HCT116 (cell line): ENCODE data around the gene WDFY2. TPM values are rescaled to one million over a fixed set of nuclear protein-coding genes. Genes with fewer than 3 reads are reported as not detected.

Source experiments
- ATAC-seq: fragments of 200-7000 bp; cut with Tn5 transposase; 2 replicates; pipeline ENCODE4 v1.9.1; 2020; ENCODE audit warnings: mild to moderate bottlenecking, moderate library complexity
- BruUV-seq: library from RNA; stranded (reverse); fragments of 400-500 nt; replicated peaks from 2 replicates; lab custom pipeline; 2021; lab: Mats Ljungman, UMichigan
- CTCF ChIA-PET: fragments of 300-600 bp; sonication (Branson Sonifier 250); formaldehyde crosslinking; loops from one replicate; lab custom pipeline; 2021; ENCODE audit warnings: antibody characterized with exemption; lab: Charles Lee
- POLR2A ChIA-PET: fragments of 300-600, 350-600 bp; sonication (Branson Sonifier 250); formaldehyde crosslinking; loops from one replicate; lab custom pipeline; 2021; ENCODE audit warnings: antibody characterized with exemption; lab: Charles Lee
- RAD21 ChIA-PET, 2 experiments: fragments of 300-600 bp; sonication (Branson Sonifier 250); formaldehyde crosslinking; loops; one replicate each; lab custom pipeline; 2023; ENCODE audit warnings: low total read pairs in 2 of 2; ENCODE audit not compliant: uncharacterized antibody in 2 of 2, unreplicated experiment in 2 of 2, low non-redundant PET in 1 of 2; lab: Charles Lee
- DNase-seq: peaks from one replicate; pipeline ENCODE4 v3.0.0-alpha.2; 2010; ENCODE audit warnings: low read depth, low spot score
- H2AFZ ChIP-seq: fragments of 200-600 bp; shearing (Covaris generic), sonication (generic); 2 replicates; pipeline ENCODE4 v1.6.1; 2017; ENCODE audit warnings: low read depth, mixed run types, mixed read lengths, antibody characterized with exemption, low read length; ENCODE audit not compliant: poor library complexity, severe bottlenecking
- H3K27ac ChIP-seq: 2 replicates; pipeline ENCODE4 v1.5.1; 2012; ENCODE audit warnings: low read depth, low read length
- H3K27me3 ChIP-seq: fragments of 200-600 bp; sonication (generic); 2 replicates; pipeline ENCODE4 v1.6.1; 2016; ENCODE audit warnings: mixed run types, low read length, mixed read lengths; ENCODE audit not compliant: insufficient read depth
- H3K36me3 ChIP-seq, 2 experiments: fragments of 200-500 bp in 1 of 2; fragments of 200-600 bp in 1 of 2; sonication (Bioruptor generic) in 1 of 2; sonication (generic) in 1 of 2; 2 replicates each; pipeline versions ENCODE4 v1.5.1 to v1.6.1; 2014 to 2016; ENCODE audit warnings: low read length in 2 of 2, inconsistent platforms in 1 of 2, mixed read lengths in 1 of 2, mixed run types in 1 of 2; ENCODE audit not compliant: insufficient read depth in 2 of 2, control insufficient read depth in 1 of 2
- H3K4me1 ChIP-seq, 2 experiments: fragments of 200-600 bp in 1 of 2; sonication (generic) in 1 of 2; 2 replicates each; pipeline versions ENCODE4 v1.5.1 to v1.6.1; 2012 to 2017; ENCODE audit warnings: low read length in 2 of 2, inconsistent platforms in 1 of 2, mild to moderate bottlenecking in 1 of 2, mixed read lengths in 1 of 2, mixed run types in 1 of 2, moderate library complexity in 1 of 2; ENCODE audit not compliant: insufficient read depth in 2 of 2, control insufficient read depth in 1 of 2
- H3K4me2 ChIP-seq: fragments of 200-600 bp; sonication (generic); 2 replicates; pipeline ENCODE4 v1.6.1; 2017; ENCODE audit warnings: mixed run types, low read length, mixed read lengths
- H3K4me3 ChIP-seq, 2 experiments: fragments of 200-600 bp in 1 of 2; sonication (generic) in 1 of 2; replicated peaks in 1 of 2; 2 replicates each; pipeline ENCODE4 v1.5.1; 2011 to 2016; ENCODE audit warnings: low read length in 2 of 2, control low read depth in 1 of 2, low read depth in 1 of 2, mild to moderate bottlenecking in 1 of 2, mixed read lengths in 1 of 2, mixed run types in 1 of 2
- H3K79me2 ChIP-seq: fragments of 200-600 bp; sonication (generic); 2 replicates; pipeline ENCODE4 v1.6.1; 2017; ENCODE audit warnings: mild to moderate bottlenecking, mixed run types, low read length, moderate library complexity, mixed read lengths; ENCODE audit not compliant: insufficient read depth
- H3K9ac ChIP-seq: fragments of 200-600 bp; sonication (generic); 2 replicates; pipeline ENCODE4 v1.6.1; 2016; ENCODE audit warnings: low read length, mixed read lengths
- H3K9me2 ChIP-seq: fragments of 200-600 bp; sonication (generic), shearing (Covaris generic); 2 replicates; pipeline ENCODE4 v1.6.1; 2017; ENCODE audit warnings: mixed run types, mild to moderate bottlenecking, moderate library complexity; ENCODE audit not compliant: insufficient read depth
- H3K9me3 ChIP-seq, 2 experiments: fragments of 200-500 bp in 1 of 2; fragments of 200-600 bp in 1 of 2; sonication (Bioruptor generic) in 1 of 2; sonication (generic) in 1 of 2; 2 replicates each; pipeline ENCODE4 v1.6.1; 2014 to 2017; ENCODE audit warnings: low read length in 2 of 2, mixed read lengths in 2 of 2, inconsistent platforms in 1 of 2, low read depth in 1 of 2, mild to moderate bottlenecking in 1 of 2, mixed run types in 1 of 2, moderate library complexity in 1 of 2; ENCODE audit not compliant: control insufficient read depth in 1 of 2, insufficient read depth in 1 of 2
- H4K20me1 ChIP-seq: fragments of 200-600 bp; sonication (generic), shearing (Covaris generic); 2 replicates; pipeline ENCODE4 v1.6.1; 2017; ENCODE audit warnings: mixed run types, mild to moderate bottlenecking, moderate library complexity; ENCODE audit not compliant: insufficient read depth
- CBX3 ChIP-seq: IDR thresholded peaks from 2 replicates; pipeline ENCODE4 v1.6.1; 2012; ENCODE audit warnings: low read depth
- CEBPB ChIP-seq: IDR thresholded peaks from 2 replicates; pipeline ENCODE4 v1.6.1; 2012; ENCODE audit warnings: low read depth
- EGR1 ChIP-seq: IDR thresholded peaks from 2 replicates; pipeline ENCODE4 v1.6.1; 2012; ENCODE audit warnings: low read depth
- EZH2 ChIP-seq: fragments of 200-600 bp; sonication (generic); IDR thresholded peaks from 2 replicates; pipeline ENCODE4 v1.6.1; 2017; ENCODE audit warnings: antibody characterized with exemption, mixed run types
- EZH2phosphoT487 ChIP-seq: fragments of 200-600 bp; IDR thresholded peaks from 2 replicates; pipeline ENCODE4 v1.6.1; 2018; ENCODE audit warnings: antibody characterized with exemption, borderline replicate concordance
- FOSL1 ChIP-seq: IDR thresholded peaks from 2 replicates; pipeline ENCODE4 v1.6.1; 2012; ENCODE audit warnings: low read depth
- JUND ChIP-seq: IDR thresholded peaks from 2 replicates; pipeline ENCODE4 v1.6.1; 2012
- POLR2A ChIP-seq: IDR thresholded peaks from 2 replicates; pipeline ENCODE4 v1.7.0; 2011; ENCODE audit warnings: borderline replicate concordance; ENCODE audit not compliant: insufficient read depth, insufficient read length; ENCODE audit errors: extremely low read depth
- RAD21 ChIP-seq: IDR thresholded peaks from 2 replicates; pipeline ENCODE4 v1.6.1; 2012; ENCODE audit warnings: low read depth, mild to moderate bottlenecking
- SP1 ChIP-seq: IDR thresholded peaks from 2 replicates; pipeline ENCODE4 v1.6.1; 2012; ENCODE audit warnings: low read depth
- SRF ChIP-seq: IDR thresholded peaks from 2 replicates; pipeline ENCODE4 v1.6.1; 2012; ENCODE audit warnings: low read depth
- YY1 ChIP-seq: IDR thresholded peaks from 2 replicates; pipeline ENCODE4 v1.6.1; 2011; ENCODE audit warnings: low read length, low read depth, moderate library complexity, mild to moderate bottlenecking; ENCODE audit not compliant: insufficient replicate concordance; ENCODE audit errors: extremely low read depth
- ZFX ChIP-seq: fragments of 450-650 bp; IDR thresholded peaks from 2 replicates; pipeline ENCODE4 v1.6.1; 2017
- ZNF274 ChIP-seq: fragments of 200-500 bp; sonication (Bioruptor generic); IDR thresholded peaks from 2 replicates; pipeline ENCODE4 v1.6.1; 2014; ENCODE audit warnings: mild to moderate bottlenecking, low read depth, low read length, inconsistent platforms
- intact Hi-C: fragments of 100-400 bp; cut with micrococcal nuclease; formaldehyde crosslinking; loops from 2 replicates; pipeline ENCODE4 v1.10.0; 2022
- total RNA-seq: library from RNA; stranded (reverse); gene quantifications from one replicate; pipeline ENCODE4 v1.2.1, GENCODE V29; 2021; ENCODE audit not compliant: unreplicated experiment
- TF ChIP-seq, protein P1 (sequence below), 3 experiments: fragments of 200-600 bp in 1 of 3; sonication (generic) in 1 of 3; IDR thresholded peaks in 2 of 3; conservative IDR thresholded peaks in 1 of 3; 2 replicates each; pipeline ENCODE4 v1.5.1; 2012 to 2017; ENCODE audit warnings: low read depth in 2 of 3, low read length in 2 of 3, antibody characterized with exemption in 1 of 3, borderline replicate concordance in 1 of 3, control low read depth in 1 of 3, mild to moderate bottlenecking in 1 of 3, mixed read lengths in 1 of 3, mixed run types in 1 of 3, moderate library complexity in 1 of 3; ENCODE audit not compliant: insufficient read depth in 1 of 3
- TF ChIP-seq, protein P2 (sequence below): IDR thresholded peaks from 2 replicates; pipeline ENCODE4 v1.6.1; 2012

WDFY2 gene
- total RNA-seq, 1 experiment from 2014 or later: 6.1 TPM

DNA sequence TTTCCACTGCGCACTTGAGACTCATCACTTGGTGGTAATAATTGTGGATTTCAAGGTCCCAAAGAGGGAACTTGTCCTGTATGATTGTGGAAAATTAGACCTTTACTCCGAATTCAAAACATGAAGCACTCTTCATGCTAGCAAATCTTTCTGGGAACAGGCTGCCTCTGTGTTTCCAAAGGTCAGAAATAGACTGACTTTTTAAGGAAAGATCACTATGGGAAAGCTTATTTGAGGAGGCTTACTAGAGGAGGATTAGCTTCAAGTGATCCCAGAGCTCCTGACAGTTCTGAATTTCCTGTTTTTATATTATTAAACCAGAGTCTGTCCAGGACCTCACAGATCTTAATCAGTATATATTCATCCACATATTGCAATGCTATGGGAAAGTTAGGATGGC lies 5.5 kb downstream of the WDFY2 start:
- CTCF ChIA-PET: interaction anchor here (1.8 kb wide), 1 partner anchor 208 kb away, joined by 5 read pairs; no protein-coding TSS in a partner anchor
- peaks cover 14 to 20% of the 10 kb centered on the region in 2 experiments; a peak in 3 of 4 replicates for H3K4me1 ChIP-seq

DNA sequence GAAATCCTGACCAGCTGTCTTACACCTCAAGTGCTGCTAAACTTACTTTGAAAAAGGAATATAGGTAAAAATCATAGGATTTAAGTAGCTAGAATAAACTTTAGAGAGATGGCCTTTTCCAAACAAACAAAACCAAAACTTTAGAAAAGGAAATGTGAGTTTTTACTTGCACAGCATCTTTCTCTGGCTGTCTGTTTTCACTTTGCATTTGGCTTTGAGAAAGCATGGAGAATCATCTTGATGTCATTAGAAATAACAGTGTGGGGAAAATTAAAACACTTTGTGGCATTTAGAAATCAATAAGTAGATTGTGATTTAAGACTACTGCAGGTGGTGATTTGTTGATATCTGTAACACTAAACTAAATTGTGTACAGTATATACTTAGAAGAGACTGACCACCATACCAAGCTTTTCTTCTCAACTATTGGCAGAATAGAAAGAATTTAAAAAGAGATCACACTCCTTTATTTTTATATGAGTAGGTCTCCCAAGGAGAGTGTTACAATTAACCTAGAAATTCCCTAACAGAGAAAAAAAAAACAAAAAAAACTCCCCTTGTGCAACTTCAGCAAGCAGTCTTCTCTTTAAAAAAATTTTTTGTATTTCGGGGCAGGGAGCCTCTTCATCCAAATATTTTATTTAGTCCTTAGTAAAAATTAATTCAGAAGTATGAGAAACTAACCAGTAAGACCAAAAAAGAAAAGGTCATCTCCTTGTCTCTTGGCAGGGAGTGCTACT lies 6.1 kb downstream of the WDFY2 start:
- no peak overlapping the region for H3K4me2 ChIP-seq
- peaks cover 13 to 16% of the 10 kb centered on the region in 2 experiments; a peak in 3 of 4 replicates for H3K4me1 ChIP-seq
- RAD21 ChIA-PET: interaction anchor here (0.7 to 1.5 kb wide), 2 partner anchors 99 to 207 kb away, joined by 3 to 4 read pairs; no protein-coding TSS in a partner anchor
- H3K9me3 ChIP-seq: no peaks in the 10 kb centered on the region
- TF ChIP-seq, protein P1, sequence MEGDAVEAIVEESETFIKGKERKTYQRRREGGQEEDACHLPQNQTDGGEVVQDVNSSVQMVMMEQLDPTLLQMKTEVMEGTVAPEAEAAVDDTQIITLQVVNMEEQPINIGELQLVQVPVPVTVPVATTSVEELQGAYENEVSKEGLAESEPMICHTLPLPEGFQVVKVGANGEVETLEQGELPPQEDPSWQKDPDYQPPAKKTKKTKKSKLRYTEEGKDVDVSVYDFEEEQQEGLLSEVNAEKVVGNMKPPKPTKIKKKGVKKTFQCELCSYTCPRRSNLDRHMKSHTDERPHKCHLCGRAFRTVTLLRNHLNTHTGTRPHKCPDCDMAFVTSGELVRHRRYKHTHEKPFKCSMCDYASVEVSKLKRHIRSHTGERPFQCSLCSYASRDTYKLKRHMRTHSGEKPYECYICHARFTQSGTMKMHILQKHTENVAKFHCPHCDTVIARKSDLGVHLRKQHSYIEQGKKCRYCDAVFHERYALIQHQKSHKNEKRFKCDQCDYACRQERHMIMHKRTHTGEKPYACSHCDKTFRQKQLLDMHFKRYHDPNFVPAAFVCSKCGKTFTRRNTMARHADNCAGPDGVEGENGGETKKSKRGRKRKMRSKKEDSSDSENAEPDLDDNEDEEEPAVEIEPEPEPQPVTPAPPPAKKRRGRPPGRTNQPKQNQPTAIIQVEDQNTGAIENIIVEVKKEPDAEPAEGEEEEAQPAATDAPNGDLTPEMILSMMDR (IDR thresholded peaks at IDR 0.05 in 2 of 3, conservative IDR thresholded peaks at IDR 0.05 in 1 of 3; ENCODE audit: borderline replicate concordance in 1 of 3, insufficient read depth in 1 of 3, low read depth in 2 of 3, low read length in 2 of 3): no peak
- TF ChIP-seq EZH2phosphoT487 (no peak), POLR2A (no peak), EGR1 (no peak), ZNF274 (no peak), CBX3 (no peak), SRF (no peak), EZH2 (no peak), YY1 (no peak), SP1 (no peak), CEBPB (no peak), FOSL1 (no peak), RAD21 (no peak), ZFX (no peak), JUND (no peak)
- TF ChIP-seq, all 23 proteins: peak for 0
- Histone ChIP-seq H2AFZ (no peak overlapping the region), H3K27ac (no peak overlapping the region), H3K36me3 (no peaks in the 10 kb centered on the region), H3K27me3 (no peaks in the 10 kb centered on the region), H3K4me3 (no peak overlapping the region), H3K9ac (no peak overlapping the region), H3K9me2 (no peaks in the 10 kb centered on the region), H3K79me2 (peaks cover 9% of the 10 kb centered on the region), H4K20me1 (no peaks in the 10 kb centered on the region)
- ATAC-seq (no peak), DNase-seq (no peak)
- BruUV-seq: no TSS peak
- CTCF ChIA-PET: interaction anchor here (1.8 kb wide), 1 partner anchor 207 kb away, joined by 5 read pairs; no protein-coding TSS in a partner anchor
- POLR2A ChIA-PET: interaction anchor here (1.2 kb wide), 1 partner anchor 137 kb away, joined by 7 read pairs; the partner anchor contains the start of gene INTS6
- intact Hi-C loops: loop anchor here (5.0 kb wide), 1 partner anchor 52 kb away; no protein-coding TSS in a partner anchor

More for the DNA sequence above, 5.5 kb downstream of the WDFY2 start:
- H3K4me3 ChIP-seq: no peak overlapping the region
- RAD21 ChIA-PET: interaction anchor here in 1 of 2 experiments (1.5 kb wide), 1 partner anchor 208 kb away, joined by 4 read pairs; no protein-coding TSS in a partner anchor
- no peak overlapping the region for H3K4me2 ChIP-seq
- H3K79me2 ChIP-seq: peaks cover 9% of the 10 kb centered on the region
- no peaks in the 10 kb centered on the region for H3K36me3 ChIP-seq
- no peak overlapping the region for H3K27ac ChIP-seq
- no TSS peak for BruUV-seq
- H3K9me2 ChIP-seq: no peaks in the 10 kb centered on the region
- no peak overlapping the region for H2AFZ ChIP-seq
- no peak overlapping the region for H3K9ac ChIP-seq
- no peak for DNase-seq
- TF ChIP-seq SRF (no peak), ZFX (no peak), EGR1 (no peak), RAD21 (no peak), CEBPB (no peak), FOSL1 (no peak)
- TF ChIP-seq, protein P2, sequence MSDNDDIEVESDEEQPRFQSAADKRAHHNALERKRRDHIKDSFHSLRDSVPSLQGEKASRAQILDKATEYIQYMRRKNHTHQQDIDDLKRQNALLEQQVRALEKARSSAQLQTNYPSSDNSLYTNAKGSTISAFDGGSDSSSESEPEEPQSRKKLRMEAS: no peak
- no peaks in the 10 kb centered on the region for H4K20me1 ChIP-seq
- no peaks in the 10 kb centered on the region for H3K27me3 ChIP-seq
- no peaks in the 10 kb centered on the region for H3K9me3 ChIP-seq
- no peak for ATAC-seq
- POLR2A ChIA-PET: interaction anchor here (1.2 kb wide), 1 partner anchor 137 kb away, joined by 7 read pairs; the partner anchor contains the start of gene INTS6
- intact Hi-C loops: loop anchor here (5.0 kb wide), 1 partner anchor 53 kb away; no protein-coding TSS in a partner anchor
